Mesothelial cell of epicardium (in vitro differentiated cells): ENCODE data around the gene OIT3. TPM values are rescaled to one million over a fixed set of nuclear protein-coding genes. Genes with fewer than 3 reads are reported as not detected.

Experiments
- DNase-seq, 2 experiments: peaks; one replicate each; pipeline ENCODE4 v3.0.0; 2021; ENCODE audit warnings: low spot score in 2 of 2; ENCODE audit not compliant: unreplicated experiment in 2 of 2
- H3K27ac Mint-ChIP-seq: 2 replicates; pipeline ENCODE4 v1.8.0; 2021; ENCODE audit warnings: mixed read lengths
- H3K27me3 Mint-ChIP-seq: 2 replicates; pipeline ENCODE4 v1.8.0; 2021; ENCODE audit warnings: low read depth, mixed read lengths
- H3K36me3 Mint-ChIP-seq: 2 replicates; pipeline ENCODE4 v1.8.0; 2021; ENCODE audit warnings: mixed read lengths
- H3K4me1 Mint-ChIP-seq: 2 replicates; pipeline ENCODE4 v1.8.0; 2021; ENCODE audit warnings: mixed read lengths
- H3K4me3 Mint-ChIP-seq: 2 replicates; pipeline ENCODE4 v1.8.0; 2021; ENCODE audit warnings: mild to moderate bottlenecking, moderate library complexity, mixed read lengths
- H3K9me3 Mint-ChIP-seq: 2 replicates; pipeline ENCODE4 v1.8.0; 2021; ENCODE audit warnings: mixed read lengths
- total RNA-seq: library from RNA; stranded (reverse); gene quantifications from 3 replicates; pipeline ENCODE4 v1.2.1, GENCODE V29; 2021
- TF ChIP-seq, protein P1 (sequence below): fragments of 200-600 bp; sonication (generic); IDR thresholded peaks from one replicate; pipeline ENCODE4 v1.5.0; 2021; ENCODE audit warnings: antibody characterized with exemption; ENCODE audit not compliant: unreplicated experiment

Gene OIT3
- total RNA-seq, 1 donor from 2014 or later: 0.34 TPM

DNA sequence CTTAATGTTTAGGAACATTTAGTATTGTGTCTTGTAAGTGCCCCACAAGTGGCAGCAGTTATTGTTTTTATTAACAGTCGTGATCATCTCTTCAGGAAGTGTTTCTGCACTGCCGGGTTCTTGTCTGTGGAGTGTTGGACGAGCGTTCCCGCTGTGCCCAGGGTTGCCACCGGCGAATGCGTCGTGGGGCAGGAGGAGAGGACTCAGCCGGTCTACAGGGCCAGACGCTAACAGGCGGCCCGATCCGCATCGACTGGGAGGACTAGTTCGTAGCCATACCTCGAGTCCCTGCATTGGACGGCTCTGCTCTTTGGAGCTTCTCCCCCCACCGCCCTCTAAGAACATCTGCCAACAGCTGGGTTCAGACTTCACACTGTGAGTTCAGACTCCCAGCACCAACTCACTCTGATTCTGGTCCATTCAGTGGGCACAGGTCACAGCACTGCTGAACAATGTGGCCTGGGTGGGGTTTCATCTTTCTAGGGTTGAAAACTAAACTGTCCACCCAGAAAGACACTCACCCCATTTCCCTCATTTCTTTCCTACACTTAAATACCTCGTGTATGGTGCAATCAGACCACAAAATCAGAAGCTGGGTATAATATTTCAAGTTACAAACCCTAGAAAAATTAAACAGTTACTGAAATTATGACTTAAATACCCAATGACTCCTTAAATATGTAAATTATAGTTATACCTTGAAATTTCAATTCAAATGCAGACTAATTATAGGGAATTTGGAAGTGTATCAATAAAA lies 38.9 kb downstream of the OIT3 start:
- Mint-ChIP-seq H3K4me1 (no peaks in the 10 kb centered on the region), H3K4me3 (no peak overlapping the region), H3K36me3 (peaks cover 8% of the 10 kb centered on the region), H3K9me3 (peaks cover 4% of the 10 kb centered on the region), H3K27ac (no peak overlapping the region), H3K27me3 (no peaks in the 10 kb centered on the region)
- DNase-seq: no peak
- TF ChIP-seq, protein P1, sequence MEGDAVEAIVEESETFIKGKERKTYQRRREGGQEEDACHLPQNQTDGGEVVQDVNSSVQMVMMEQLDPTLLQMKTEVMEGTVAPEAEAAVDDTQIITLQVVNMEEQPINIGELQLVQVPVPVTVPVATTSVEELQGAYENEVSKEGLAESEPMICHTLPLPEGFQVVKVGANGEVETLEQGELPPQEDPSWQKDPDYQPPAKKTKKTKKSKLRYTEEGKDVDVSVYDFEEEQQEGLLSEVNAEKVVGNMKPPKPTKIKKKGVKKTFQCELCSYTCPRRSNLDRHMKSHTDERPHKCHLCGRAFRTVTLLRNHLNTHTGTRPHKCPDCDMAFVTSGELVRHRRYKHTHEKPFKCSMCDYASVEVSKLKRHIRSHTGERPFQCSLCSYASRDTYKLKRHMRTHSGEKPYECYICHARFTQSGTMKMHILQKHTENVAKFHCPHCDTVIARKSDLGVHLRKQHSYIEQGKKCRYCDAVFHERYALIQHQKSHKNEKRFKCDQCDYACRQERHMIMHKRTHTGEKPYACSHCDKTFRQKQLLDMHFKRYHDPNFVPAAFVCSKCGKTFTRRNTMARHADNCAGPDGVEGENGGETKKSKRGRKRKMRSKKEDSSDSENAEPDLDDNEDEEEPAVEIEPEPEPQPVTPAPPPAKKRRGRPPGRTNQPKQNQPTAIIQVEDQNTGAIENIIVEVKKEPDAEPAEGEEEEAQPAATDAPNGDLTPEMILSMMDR: no peak

DNA sequence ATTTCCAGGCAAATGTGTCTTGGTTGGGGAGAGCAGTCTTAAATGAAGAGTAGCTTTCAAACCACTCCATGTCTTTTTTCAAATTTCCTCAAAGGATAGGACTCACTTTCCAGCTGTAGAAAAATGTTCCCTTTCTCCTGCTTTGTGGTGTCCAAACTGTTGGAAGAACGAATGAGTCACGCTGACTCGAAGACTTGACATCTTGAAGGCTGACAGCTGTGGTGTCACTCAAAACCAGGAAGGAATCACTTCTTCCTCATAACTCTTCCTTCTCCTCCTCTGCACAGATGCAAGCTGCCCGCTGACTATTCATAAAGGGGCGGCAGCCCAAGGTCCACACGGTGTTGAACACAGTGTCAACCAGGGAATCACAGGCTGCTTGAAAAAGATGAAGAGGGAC lies 41.8 kb downstream of the OIT3 start:
- H3K4me1 Mint-ChIP-seq: no peaks in the 10 kb centered on the region
- no peak overlapping the region for H3K4me3 Mint-ChIP-seq
- H3K36me3 Mint-ChIP-seq: peaks cover 8% of the 10 kb centered on the region
- H3K27ac Mint-ChIP-seq: no peak overlapping the region
- DNase-seq: no peak
- peaks cover 4% of the 10 kb centered on the region for H3K9me3 Mint-ChIP-seq
- no peaks in the 10 kb centered on the region for H3K27me3 Mint-ChIP-seq
- TF ChIP-seq, protein P1: no peak

DNA sequence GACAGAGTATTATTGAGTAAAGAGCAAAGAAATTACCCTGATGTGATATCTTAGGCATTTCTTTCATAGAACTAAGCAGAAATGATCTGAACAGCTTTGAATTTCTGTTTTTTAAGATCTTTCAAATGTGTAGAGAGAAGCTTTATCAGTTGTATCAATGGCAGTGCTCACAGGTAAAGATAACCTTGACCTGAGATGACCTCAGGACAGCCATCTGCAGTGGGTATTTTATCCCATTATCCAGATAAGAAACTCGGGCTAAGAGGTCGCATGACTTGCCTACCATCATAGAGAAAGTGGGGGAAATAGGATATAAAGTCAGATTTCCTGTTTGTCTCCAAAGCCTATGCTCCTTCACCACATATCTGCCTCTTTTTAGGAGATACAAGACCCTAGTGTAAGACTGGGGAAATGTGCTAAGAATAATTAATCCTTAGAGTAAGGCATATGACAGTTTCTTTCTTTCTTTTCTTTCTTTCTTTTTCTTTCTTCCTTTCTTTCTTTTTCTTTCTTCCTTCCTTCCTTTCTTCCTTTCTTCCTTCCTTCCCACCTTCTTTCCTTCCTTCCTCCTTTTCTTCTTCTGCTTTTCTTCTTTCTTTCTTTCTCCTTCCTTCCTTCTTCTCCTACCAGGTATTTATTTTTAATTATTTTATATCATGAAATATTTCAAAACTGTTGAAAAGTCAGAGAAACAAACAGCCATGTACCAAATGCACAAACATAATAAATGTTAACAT lies 50.1 kb downstream of the OIT3 start:
- Mint-ChIP-seq H3K4me3 (no peak overlapping the region), H3K9me3 (peaks cover 4% of the 10 kb centered on the region), H3K27me3 (peaks cover 1% of the 10 kb centered on the region), H3K4me1 (no peaks in the 10 kb centered on the region), H3K27ac (no peak overlapping the region), H3K36me3 (no peaks in the 10 kb centered on the region)
- TF ChIP-seq, protein P1: no peak
- no peak for DNase-seq

DNA sequence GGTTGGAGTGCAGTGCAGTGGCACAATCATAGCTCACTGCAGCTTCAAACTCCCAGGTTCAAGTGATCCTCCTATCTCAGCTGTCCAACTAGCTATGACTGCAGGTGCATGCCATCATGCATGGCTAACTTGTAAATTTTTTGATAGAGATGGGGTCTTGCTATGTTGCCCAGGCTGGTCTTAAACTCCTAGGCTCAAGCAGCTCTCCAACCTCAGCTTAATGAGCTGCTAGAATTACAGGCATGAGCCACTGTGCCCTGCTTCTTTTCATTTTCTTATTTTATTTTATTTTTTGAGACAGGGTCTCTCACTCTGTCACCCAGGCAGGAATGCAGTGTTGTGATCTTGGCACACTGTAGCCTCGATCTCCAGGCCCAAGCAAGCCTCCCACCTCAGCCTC lies 53.4 kb downstream of the OIT3 start:
- no peak for DNase-seq
- no peaks in the 10 kb centered on the region for H3K36me3 Mint-ChIP-seq
- H3K4me1 Mint-ChIP-seq: no peaks in the 10 kb centered on the region
- TF ChIP-seq, protein P1: no peak
- peaks cover 4% of the 10 kb centered on the region for H3K9me3 Mint-ChIP-seq
- H3K27ac Mint-ChIP-seq: no peak overlapping the region
- no peak overlapping the region for H3K4me3 Mint-ChIP-seq
- H3K27me3 Mint-ChIP-seq: peaks cover 1% of the 10 kb centered on the region

DNA sequence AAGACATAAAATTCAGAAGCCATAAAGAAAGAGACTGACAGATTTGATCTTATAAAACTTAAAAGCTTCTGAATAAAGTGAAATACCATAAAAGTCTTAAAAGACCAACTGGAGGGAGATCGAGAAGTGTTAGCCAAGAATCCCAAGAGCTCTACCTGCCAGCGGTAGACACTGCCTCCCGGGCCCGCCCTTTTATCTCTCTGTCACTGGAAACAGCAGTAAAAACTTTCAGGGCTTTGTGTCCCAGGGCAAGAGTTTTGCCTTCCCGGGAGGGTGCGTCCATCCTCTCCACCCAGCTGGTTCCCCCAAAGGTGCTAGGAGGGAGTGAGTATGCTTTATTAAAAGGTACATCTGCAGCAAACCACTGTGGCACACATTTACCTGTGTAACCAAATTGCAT lies 55.2 kb downstream of the OIT3 start:
- DNase-seq: no peak
- no peaks in the 10 kb centered on the region for H3K4me1 Mint-ChIP-seq
- peaks cover 1% of the 10 kb centered on the region for H3K27me3 Mint-ChIP-seq
- TF ChIP-seq, protein P1: no peak
- peaks cover 4% of the 10 kb centered on the region for H3K9me3 Mint-ChIP-seq
- H3K27ac Mint-ChIP-seq: no peak overlapping the region
- no peak overlapping the region for H3K4me3 Mint-ChIP-seq
- H3K36me3 Mint-ChIP-seq: no peaks in the 10 kb centered on the region
